ENCODE data around the gene NEK10.

Gene NEK10

GRCh38 chr3:27165321-27165721 lies 203.9 kb downstream of the NEK10 start:
- no peak for DNase-seq

DNA sequence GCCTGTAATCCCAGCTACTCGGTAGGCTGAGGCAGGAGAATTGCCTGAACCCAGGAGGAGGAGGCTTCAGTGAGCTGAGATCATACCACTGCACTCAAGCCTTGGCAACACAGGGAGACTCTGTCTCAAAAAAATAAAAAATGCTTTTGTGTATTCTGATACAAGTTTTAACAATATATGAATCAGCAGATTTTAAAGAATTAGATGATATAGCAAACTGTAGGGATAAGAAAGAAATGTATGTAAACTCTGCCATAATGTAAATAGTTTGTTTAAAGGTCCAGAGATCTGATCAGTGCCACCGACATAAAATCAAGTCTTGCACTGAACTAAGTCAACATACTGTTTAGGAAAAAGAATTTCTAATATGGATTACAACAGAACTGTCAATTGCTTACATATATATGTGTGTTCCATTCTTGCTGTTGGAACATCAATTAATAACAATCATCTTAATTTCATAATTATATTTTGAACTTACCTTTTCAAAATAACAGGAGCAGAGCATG lies 208.3 kb downstream of the NEK10 start:
- DNase-seq: no peak

DNA sequence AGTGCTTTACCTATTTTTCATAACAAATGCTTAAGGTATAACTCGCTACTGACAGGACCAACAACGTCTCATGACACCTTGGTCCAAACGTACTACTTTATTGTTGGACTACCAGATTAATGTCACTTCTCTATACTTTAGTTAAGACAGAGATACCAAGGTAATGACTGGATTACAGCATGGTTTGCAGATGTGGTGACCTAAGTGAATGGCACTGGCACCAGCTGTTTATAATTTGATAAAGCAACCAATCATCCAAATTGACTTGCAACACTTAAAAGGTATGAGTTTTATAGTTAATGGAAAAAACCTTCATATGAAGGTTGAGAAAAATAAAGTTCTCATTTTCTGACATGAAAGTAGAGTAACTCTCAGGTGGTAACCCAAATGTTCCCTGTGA lies 209.0 kb downstream of the NEK10 start:
- DNase-seq: no peak

DNA sequence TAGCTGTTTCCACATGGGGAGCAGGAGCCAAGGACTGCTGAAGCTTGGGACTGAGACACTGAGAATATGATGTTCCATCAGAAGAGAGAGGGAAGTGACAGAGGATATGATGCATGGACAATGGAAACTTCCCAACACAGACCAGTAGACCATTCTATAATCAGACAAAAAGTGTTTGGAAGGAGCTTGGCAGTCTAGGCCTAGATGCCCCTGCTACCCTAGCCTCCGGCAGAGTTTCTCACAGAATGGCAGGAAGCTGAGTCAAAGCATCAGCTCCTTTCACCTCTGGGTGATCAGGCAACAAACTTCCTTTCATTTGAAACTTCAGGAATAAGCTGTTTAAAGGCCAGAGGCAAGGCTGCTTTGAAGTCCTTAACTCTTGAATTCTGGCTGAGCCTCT lies 222.0 kb downstream of the NEK10 start:
- no peak for DNase-seq

DNA sequence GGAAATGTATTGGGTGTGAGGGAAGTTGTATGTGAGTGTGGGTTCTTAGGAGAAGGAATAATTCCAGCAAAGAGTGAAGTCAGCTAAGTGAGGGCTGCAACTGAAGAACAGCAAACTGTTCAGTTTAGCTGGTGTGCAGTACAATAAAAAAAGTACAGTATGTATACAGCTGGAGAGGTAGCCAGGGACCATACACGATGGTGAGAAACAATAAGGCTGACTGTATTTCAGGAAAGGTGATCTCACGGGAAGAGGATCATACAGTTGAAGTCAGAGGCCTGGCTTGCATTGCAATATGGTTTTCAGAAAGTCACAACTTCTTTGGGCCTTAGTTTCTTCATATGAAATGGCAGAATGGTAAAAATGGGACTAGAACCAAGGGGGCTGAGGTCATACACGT lies 222.4 kb downstream of the NEK10 start:
- DNase-seq: no peak

GRCh38 chr3:27145719-27146118 lies 223.5 kb downstream of the NEK10 start:
- no peak for DNase-seq

GRCh38 chr3:27141668-27142067 lies 227.5 kb downstream of the NEK10 start:
- no peak for DNase-seq

- DNase-seq: no peak
Observed at GRCh38 chr3:27138562-27138961, 230.6 kb downstream of the NEK10 start.

DNA sequence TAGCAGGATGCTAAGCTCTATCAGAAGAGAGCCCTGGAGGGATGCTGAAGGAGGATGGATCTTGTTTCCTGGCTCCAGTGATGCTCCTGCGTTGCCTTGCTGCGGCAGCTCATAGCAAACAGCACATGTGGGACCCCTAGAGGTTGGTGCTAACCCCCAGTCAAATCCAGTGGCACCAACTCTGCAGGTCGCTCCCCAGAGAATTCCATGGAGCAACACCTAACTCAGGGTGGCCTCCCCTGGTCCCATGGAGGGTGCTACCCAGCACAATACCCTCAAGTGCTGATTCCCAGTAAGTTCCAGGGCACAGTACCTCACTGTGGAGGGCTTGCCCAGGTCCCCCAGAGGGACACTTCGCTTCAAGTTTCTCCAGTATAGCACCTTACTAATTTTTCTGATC lies 231.2 kb downstream of the NEK10 start:
- no peak for DNase-seq

- peak; percentile 48 for DNase-seq
Observed at GRCh38 chr3:27134171-27134796, 234.9 kb downstream of the NEK10 start.

DNA sequence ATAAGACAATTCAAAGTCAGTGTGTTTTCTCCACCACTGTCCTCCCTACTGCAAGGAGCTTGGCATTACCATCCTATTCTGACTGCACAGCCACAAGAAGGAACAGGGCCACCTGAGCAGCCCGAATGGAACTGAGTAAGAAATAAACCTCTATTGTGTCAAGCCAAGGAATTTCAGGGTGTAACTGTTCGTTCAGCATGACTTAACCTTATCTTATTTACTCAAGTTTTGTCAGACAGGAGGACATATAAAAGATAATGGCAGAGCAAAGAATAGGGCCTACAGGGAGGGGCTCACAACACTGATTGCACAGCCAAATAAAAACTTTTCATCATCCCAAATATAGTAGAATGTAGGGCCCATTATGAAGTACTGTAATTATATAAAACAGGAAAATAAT lies 236.1 kb downstream of the NEK10 start:
- DNase-seq: no peak

- DNase-seq: no peak
Observed at GRCh38 chr3:27130796-27131195, 238.4 kb downstream of the NEK10 start.

GRCh38 chr3:27127879-27128278 lies 241.3 kb downstream of the NEK10 start:
- DNase-seq: no peak

DNA sequence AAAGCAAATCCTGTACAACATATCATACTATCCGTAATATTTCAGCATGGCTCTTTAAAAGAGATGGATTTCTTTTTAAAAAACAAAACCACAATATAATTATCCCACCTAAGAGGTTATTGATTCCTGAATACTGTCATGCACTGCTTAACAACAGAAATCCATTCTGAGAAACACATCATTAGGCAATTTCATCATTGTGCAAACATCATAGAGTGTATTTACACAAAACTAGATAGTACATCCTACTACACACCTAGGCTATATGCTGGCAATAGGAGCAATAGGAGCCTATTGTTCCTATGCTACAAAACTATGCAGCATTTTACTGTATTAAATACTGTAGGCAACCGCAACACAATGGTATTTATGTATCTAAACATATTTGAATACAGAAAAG lies 242.0 kb downstream of the NEK10 start:
- DNase-seq: no peak

- DNase-seq: no peak
Observed at GRCh38 chr3:27125821-27126501, 243.2 kb downstream of the NEK10 start.

DNA sequence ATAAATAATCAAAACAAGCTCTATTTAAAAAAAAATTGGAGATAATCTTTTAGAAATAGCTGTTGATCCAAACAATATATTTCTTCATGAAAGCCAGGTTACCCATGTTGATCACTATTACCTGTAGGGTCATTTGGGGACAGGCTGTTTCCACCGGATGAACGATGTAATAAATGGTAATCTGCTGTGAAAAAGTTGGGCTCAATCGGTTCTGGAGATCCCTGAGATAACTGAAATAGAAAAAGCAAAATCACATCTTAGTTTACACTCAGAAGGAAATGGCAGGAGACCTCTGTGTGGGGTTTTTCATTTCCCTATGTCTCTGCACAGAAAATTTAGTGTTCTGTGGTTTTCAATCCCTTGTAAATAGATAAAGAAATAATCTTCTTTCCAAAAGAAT lies 249.5 kb downstream of the NEK10 start:
- DNase-seq: no peak

- DNase-seq: no peak
Observed at GRCh38 chr3:27115352-27115751, 253.8 kb downstream of the NEK10 start.

- no peak for DNase-seq
Observed at GRCh38 chr3:27114684-27115083, 254.5 kb downstream of the NEK10 start.

DNA sequence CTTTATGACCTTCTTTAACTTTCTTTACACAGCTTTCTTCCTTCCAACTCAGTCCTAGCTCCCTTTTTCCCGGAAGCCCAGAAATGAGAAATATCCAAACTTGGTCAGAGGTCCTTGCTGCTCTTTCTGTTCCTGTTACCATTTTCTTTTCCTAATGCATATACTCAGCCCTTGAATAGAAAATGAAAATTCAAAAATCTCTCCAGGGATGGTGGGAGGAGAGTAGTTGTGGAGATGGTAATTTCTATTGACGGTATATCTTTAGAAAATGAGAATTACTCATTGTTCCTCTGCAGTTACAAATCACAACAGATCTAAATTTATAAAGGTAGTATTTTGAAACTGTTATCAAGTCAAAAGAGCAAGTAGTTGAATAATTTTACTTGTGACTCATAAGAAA lies 255.1 kb downstream of the NEK10 start:
- DNase-seq: no peak

- DNase-seq: no peak
Observed at GRCh38 chr3:27110020-27110419, 259.2 kb downstream of the NEK10 start.

DNA sequence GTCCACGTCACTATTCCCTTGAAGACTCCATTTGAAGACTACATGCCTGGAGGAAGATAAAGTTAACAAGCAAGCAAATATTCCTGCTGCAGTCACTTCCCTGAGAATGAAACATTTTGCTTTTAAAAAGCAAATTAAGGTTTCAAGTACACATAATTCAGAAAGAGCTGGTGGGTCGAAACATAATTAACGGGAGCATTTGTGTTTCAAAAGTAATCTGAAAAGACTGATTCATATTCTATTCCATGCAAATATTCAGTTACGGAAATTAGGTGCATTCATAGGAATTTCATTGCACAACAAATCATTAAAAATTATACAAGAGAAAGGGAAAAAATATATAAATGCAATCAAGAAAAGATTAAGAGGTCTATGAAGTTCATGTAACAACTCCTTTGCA lies 260.9 kb downstream of the NEK10 start:
- DNase-seq: no peak

DNA sequence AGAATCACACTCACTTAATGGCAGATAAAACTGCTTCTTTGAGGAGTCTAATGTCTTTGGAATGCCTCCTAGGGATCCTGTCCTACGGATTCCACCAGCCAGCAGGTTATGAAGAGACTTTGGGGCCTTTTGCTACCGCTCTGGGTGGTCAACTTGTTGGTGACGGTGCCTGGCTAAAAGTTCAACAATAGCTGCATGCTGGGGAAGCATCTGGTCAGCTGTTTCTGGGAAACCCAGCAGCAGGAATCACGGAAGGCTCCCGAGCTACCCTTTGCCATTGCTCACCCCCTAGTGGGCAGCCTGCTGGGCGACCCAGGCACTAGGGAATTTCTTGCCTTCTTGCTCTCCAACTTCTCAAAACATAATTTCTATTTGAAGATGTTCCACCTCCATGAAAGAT lies 263.3 kb downstream of the NEK10 start:
- DNase-seq: no peak

GRCh38 chr3:27097182-27097581 lies 272.0 kb downstream of the NEK10 start:
- no peak for DNase-seq

DNA sequence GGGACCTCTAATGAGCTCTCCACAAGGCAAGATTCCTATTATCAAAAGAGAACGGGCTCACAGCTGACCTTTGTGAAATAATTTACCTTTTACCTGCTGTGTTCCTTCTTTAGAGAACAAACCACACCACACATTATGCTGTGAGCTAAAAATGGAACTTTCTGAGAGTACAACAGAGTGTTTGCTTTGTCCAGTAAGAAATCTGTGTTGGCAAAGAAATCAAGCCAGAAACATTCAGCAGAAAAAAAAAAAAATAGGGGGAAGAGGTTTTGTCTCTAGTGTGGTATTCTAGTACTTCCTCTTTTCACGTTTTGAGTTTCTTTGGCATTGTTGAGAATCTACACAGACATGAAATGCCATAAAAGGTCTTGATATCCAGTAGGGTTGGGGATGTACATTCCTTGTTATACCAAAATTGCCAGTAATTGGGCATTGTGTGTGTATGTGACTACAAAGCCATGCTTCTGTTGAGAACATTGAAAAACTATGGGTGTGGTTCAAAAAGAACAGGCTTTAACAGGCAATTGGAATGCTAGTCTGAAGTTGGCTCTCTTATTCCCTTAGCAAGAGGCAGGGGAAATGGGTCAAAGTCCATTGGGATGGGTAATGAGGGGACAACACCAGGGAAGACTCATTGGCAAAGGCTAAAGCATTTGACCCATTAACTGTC lies 273.5 kb downstream of the NEK10 start:
- no peak for DNase-seq

Data from T1000 (cell line).